ENCODE data around the gene SLC22A12.

The SLC22A12 gene

DNA sequence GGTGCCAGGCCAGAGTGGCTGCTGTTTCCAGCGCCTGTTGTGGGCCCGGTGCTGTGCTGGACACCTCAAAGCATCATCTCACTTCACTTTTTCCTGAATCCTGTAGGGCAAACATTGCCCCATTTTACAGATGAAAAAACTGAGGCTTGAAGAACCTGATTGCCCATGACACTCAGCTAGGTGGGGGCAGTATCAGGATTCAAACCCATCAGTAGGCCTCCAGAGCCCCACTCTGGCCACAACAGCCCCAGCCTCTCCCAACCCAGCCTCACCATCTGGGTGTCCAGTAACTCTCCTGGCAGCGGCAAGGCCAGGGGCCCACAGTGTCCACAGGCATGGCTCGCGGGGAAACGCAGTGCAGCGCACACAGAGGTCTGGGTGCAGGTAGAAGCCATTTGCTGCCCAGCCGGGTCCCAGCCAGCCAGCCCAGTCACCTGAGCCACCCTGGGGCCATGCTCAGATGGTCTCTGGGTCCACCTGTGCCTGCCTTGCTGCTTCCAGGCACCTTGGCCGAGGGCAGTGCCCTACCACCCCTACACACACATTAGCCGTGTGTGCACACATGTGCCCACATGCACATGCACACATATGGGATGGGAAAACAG, 11.5 kb downstream of the SLC22A12 start:
- no peak overlapping the region for H3K27ac Mint-ChIP-seq
- no peak overlapping the region for H3K4me3 Mint-ChIP-seq
- no peaks in the 10 kb centered on the region for H3K36me3 Mint-ChIP-seq
- no peaks in the 10 kb centered on the region for H3K4me1 Mint-ChIP-seq (ENCODE audit: low read depth)
- no peaks in the 10 kb centered on the region for H3K9me3 Mint-ChIP-seq (ENCODE audit: low read depth)
- H3K27me3 Mint-ChIP-seq: no peaks in the 10 kb centered on the region

DNA sequence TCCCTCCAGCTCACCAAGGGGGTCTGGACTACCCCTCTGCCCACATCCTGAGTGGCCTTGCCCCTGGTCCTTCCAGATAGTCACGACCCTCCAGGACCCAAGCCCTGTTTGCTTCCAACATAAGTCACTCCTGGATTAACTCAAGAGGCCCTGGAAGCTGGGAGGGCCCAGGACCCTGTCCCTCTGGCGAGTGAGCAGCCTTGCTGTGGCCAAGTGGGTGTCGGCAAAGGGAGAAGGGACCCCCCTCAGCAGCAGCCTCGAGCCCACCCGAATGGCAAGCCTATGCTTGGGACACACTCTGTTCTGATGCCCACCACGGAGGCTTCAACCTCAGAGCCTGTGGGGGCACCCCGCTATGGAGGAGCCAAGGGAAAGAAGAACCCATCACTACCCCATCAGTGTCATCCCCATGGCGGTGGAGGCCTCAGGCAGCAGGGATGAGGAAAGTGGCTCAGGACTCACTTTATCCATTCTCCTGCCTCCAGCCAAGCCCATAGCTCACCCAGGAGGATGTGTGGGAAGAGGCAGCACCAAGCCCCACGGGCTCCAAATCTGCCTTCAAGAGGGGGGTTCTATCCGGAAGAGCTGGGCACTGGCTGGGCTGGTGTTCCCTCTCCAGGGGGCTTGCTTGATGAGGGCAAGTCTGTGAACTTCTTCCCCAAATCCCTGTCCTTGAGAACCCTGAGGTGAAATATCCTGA, 12.5 kb downstream of the SLC22A12 start:
- H3K36me3 Mint-ChIP-seq: no peaks in the 10 kb centered on the region
- H3K9me3 Mint-ChIP-seq (ENCODE audit: low read depth): no peaks in the 10 kb centered on the region
- H3K27me3 Mint-ChIP-seq: no peaks in the 10 kb centered on the region
- H3K4me1 Mint-ChIP-seq (ENCODE audit: low read depth): no peaks in the 10 kb centered on the region
- no peak overlapping the region for H3K27ac Mint-ChIP-seq
- no peak overlapping the region for H3K4me3 Mint-ChIP-seq

DNA sequence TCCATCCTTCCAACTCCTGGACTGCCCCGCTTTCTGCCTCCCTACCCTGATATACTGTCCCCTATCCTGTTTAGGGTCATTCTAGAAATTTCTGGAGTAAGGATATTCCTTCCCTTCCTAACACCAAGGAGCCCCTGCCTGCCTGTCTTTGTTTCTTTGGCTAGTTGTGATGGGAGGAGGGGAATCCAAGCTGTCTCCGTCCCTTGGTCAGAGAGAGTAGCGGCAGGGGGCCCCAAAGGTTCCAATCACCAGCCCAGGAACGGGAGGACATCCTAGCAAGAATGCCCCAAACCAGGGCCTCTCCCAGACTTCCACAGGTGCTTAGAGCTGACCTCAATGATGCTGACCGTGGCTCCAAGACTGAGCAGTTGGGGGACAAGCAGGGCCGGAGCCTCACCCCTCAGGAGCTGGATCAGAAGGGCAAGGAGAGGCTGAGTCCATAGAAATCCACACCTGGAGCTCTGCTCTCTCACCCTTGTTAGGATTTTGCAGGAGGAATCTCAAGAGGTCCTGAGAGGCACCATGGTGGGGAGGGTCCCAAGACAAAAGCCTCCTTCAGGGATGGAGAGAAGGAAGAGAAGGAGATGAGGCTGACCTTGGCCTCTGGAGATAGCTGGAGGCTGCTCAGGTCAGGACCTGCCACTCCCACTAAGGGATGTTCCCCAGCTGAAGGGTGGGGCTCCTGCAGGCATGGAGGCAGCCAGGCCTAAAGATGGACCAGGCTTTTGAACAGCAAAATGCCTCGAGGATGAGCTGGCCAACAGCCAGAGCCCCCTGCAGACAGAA, 13.6 kb downstream of the SLC22A12 start:
- no peaks in the 10 kb centered on the region for H3K9me3 Mint-ChIP-seq (ENCODE audit: low read depth)
- H3K4me1 Mint-ChIP-seq (ENCODE audit: low read depth): no peaks in the 10 kb centered on the region
- no peaks in the 10 kb centered on the region for H3K36me3 Mint-ChIP-seq
- no peak overlapping the region for H3K27ac Mint-ChIP-seq
- H3K27me3 Mint-ChIP-seq: no peaks in the 10 kb centered on the region
- H3K4me3 Mint-ChIP-seq: no peak overlapping the region

DNA sequence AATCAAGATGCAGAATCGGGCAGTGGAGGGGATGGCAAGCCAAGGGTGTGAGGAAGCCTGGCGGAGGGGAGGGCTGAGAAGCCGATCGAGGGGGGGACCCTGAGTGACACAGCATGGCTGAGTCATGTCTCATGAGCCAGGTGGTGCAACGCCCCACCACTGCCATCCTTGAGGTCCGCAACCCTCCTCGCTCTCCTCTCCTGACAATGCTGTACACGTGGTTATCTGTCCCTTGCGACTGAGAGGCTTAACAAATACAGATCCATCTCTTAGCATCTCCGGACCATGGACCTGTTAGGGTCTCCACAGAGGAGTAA, 14.2 kb downstream of the SLC22A12 start:
- Mint-ChIP-seq H3K27me3 (no peaks in the 10 kb centered on the region), H3K36me3 (no peaks in the 10 kb centered on the region), H3K4me1 (ENCODE audit: low read depth) (no peaks in the 10 kb centered on the region), H3K4me3 (no peak overlapping the region), H3K9me3 (ENCODE audit: low read depth) (no peaks in the 10 kb centered on the region), H3K27ac (no peak overlapping the region)

DNA sequence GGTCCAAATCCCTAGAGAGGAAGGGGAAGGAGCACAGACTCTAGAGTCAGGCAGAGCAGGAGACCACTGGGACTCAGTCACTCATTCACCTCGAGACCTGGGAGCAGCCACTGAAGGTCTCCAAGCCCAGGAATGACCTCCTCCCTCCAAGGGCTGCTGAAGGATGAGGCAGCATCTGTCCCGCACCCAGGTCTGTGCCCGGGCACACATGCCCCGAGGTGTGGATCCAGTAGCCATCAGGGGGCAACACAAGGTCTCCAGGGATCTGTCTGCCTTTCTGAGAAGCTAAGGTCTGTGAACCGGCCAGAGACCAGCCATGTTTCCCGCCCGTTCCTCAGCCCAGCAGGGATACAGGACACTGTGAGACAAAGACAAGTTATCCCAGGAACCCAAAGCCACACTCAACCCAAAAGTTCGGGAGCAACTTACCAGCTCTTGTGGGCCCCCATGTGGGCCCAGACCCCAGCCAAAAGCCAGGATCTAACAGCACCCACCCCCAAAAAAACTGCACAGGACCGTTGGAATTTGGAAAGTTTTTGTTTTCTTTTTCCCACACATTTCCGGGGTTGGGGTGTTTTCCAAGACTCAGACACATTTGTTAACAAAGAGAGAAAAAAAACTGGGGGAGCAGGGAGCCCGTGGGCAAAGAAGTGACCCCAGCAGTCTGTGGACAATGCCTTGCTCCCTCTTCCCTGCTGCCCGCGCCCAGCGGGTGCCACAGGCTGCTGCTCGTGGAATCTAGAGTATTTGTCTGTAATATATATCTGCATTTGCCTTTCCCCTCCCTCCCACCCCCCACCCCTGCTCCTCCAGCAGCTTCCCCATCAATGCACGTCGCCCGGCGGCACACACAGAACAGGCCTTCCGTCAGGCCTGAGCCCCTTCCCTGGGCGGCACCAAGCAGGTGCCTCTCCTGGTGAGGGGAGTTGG, 14.9 kb downstream of the SLC22A12 start:
- H3K4me1 Mint-ChIP-seq (ENCODE audit: low read depth): no peaks in the 10 kb centered on the region
- H3K27me3 Mint-ChIP-seq: no peaks in the 10 kb centered on the region
- H3K9me3 Mint-ChIP-seq (ENCODE audit: low read depth): no peaks in the 10 kb centered on the region
- H3K36me3 Mint-ChIP-seq: no peaks in the 10 kb centered on the region
- no peak overlapping the region for H3K4me3 Mint-ChIP-seq
- H3K27ac Mint-ChIP-seq: no peak overlapping the region

DNA sequence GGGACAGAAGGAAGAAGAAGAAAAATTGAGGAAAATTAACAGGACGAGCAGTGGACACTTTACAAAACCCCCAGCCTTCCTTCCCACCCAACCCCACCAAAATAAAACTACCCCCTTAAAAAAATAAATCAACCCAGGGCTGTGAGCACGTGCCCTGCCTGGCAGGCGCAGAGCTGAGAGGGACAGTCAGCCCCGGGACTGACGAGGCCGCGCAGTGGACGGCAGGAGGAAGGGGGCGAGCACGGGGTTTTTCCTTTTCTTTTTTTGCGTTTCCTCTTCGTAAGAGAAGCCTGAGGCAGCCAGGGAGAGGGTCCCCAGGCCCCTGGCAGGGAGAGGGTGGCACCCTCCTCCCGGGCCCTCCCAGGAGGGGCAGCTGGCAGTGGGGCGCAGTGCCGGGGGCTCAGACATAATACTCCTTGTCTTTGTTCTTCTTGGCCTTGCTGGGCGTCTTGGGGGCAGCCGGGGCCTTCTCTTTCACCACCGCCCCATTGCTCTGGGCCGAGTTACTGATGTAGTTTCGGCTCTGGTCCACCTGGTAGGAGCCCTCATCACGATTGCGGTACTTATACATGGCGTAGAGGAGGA, 15.9 kb downstream of the SLC22A12 start:
- Mint-ChIP-seq H3K27ac (no peak overlapping the region), H3K4me3 (no peak overlapping the region)

DNA sequence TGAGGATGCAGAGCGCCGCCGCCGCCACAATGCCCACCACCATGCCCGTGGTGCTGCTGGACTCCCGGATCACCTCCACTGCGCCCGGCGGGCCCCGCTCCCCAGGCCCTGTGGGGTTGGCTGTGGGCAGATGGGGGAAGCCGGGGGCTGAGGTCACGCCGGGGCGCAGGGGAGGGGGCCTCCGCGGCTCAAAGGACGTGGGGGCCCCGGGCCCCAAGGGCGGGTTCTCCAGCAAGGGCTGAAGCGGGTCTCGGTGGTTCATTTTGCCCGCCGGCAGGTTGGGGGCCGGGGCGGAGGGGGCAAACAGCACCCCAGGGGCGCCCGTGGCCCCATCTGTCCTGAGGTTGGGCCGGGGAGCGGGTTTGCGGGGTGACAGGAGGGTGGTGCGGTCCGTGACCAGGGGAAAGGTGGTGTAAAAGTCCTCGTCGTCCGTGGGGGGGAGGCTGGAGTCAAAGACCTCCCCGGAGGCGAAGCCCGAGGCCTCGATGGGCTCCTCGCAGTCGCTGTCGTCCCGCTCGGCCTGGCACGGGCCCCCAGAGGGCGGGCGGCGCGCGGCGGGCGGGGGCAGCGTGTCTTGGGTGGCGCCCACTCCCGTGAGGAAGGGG, 16.5 kb downstream of the SLC22A12 start:
- Mint-ChIP-seq H3K4me1 (ENCODE audit: low read depth) (peaks cover 12% of the 10 kb centered on the region), H3K27ac (no peak overlapping the region), H3K36me3 (no peaks in the 10 kb centered on the region), H3K9me3 (ENCODE audit: low read depth) (no peaks in the 10 kb centered on the region), H3K4me3 (no peak overlapping the region), H3K27me3 (no peaks in the 10 kb centered on the region)

More for the DNA sequence above, 15.9 kb downstream of the SLC22A12 start:
- no peaks in the 10 kb centered on the region for H3K9me3 Mint-ChIP-seq (ENCODE audit: low read depth)
- peaks cover 6% of the 10 kb centered on the region for H3K4me1 Mint-ChIP-seq (ENCODE audit: low read depth)
- no peaks in the 10 kb centered on the region for H3K36me3 Mint-ChIP-seq
- H3K27me3 Mint-ChIP-seq: no peaks in the 10 kb centered on the region

DNA sequence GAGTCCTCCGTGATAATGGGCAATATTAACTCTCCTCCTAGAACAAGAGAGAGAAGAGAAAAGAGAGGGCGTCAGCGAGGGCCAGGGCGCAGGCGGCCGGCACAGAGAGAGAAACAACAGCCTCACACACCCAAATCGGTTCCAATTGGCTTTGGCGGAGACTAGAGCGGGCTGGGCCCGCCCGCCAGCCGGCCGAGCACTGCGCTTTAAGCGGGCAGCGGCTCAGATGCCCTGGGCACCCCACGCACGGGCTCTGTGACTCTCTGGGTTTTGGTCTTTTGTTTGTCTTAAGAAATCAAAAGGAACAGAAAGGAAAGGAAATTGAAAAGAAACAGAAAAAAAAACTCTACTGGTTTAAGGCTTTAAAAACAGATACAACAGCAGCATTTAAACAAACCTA, 17.0 kb downstream of the SLC22A12 start:
- Mint-ChIP-seq H3K27ac (no peak overlapping the region), H3K4me1 (ENCODE audit: low read depth) (peaks cover 13% of the 10 kb centered on the region), H3K36me3 (no peaks in the 10 kb centered on the region), H3K27me3 (no peaks in the 10 kb centered on the region), H3K4me3 (no peak overlapping the region), H3K9me3 (ENCODE audit: low read depth) (no peaks in the 10 kb centered on the region)

DNA sequence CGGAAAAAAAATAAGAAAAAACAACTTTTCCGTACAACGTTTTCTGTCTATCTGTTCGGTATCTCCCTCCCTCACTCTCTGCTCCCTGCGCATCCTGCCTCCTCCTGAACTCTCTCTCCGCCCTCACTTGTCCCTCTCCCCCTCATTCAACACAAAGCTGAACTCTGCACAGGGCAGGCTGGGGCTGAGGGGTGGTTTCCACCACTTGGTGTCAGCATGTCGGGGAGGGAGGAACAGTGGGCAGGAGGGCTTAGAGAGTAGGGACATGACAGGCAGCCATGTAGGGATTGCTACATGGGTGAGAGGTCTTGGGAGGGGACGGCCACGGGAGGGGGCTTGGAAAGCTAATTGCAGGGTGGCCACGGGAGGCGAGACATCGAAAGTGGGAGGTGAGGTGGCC, 17.6 kb downstream of the SLC22A12 start:
- Mint-ChIP-seq H3K27ac (no peak overlapping the region), H3K4me1 (ENCODE audit: low read depth) (peaks cover 13% of the 10 kb centered on the region), H3K36me3 (no peaks in the 10 kb centered on the region), H3K4me3 (no peak overlapping the region), H3K9me3 (ENCODE audit: low read depth) (no peaks in the 10 kb centered on the region), H3K27me3 (no peaks in the 10 kb centered on the region)

DNA sequence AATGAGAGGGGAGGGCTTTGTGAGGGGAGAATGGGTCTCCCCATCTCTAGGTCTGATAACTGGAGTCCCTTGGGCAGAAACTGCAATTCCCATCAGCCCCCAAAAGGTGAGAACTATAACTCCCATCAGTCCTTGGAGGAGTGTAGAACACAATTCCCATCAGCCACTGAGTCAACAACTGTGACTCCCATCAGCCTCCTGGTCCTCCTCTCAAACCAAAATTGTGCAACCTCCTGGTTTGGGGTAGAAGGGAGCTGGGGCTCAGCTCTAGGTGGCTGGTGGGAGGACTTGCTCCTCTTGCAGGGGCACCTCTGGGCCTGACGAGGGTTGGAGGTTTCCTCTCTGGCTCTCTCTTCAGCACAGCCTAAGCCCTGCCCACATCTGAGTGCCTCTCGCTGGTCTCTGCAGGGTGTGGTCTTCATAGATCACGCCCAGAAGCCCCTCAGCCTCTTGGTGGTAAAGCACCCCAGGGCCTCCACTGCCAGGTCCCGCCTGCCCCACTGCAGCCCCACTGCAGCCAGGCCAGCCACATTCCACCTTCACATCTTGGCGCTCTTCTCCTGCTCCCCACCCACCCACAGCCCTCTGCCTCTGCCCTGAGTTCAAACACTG, 18.5 kb downstream of the SLC22A12 start:
- no peaks in the 10 kb centered on the region for H3K36me3 Mint-ChIP-seq
- no peaks in the 10 kb centered on the region for H3K27me3 Mint-ChIP-seq
- no peaks in the 10 kb centered on the region for H3K9me3 Mint-ChIP-seq (ENCODE audit: low read depth)
- peaks cover 13% of the 10 kb centered on the region for H3K4me1 Mint-ChIP-seq (ENCODE audit: low read depth)
- no peak overlapping the region for H3K4me3 Mint-ChIP-seq
- H3K27ac Mint-ChIP-seq: no peak overlapping the region

DNA sequence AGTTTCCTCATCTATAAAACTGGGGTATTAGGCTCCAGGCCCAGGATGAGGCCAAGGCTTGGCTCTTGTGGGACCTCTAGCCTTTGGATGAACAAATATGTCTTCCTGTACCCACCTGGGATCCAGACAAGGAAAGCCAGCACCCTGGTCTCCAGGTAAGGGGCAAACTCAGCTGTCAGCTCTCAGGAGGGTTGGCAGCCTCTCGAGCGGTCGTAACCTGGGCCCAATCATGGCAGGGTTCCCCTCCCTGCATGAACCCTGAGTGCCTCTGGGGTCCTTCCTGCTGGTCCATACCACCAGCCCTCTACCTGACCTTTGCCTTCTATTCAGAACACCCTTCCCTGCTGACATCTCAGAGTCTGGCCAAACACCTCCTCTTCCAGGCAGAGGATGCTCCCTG, 19.6 kb downstream of the SLC22A12 start:
- Mint-ChIP-seq H3K27ac (no peak overlapping the region), H3K4me1 (ENCODE audit: low read depth) (peaks cover 13% of the 10 kb centered on the region), H3K9me3 (ENCODE audit: low read depth) (no peaks in the 10 kb centered on the region), H3K36me3 (no peaks in the 10 kb centered on the region), H3K27me3 (no peaks in the 10 kb centered on the region), H3K4me3 (no peak overlapping the region)

DNA sequence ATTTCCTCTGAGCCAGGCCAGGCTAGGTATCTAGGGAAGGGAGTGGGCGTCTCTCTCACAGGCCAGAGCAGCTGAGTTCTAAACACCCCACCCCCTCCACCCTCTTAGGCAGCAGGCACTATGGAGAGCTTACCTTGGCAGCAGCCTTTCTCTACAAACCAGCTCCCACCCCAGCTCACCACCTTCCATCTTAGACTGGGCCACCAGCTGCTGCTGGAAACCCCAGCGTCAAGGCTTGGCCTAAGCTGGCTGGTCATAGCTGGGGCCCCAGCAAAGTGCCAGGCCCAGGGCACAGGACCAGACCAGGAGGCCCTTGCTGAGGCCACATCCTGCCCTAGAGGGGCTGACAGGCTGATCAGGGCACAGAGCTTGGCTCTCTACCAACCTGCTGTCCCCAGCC, 20.2 kb downstream of the SLC22A12 start:
- Mint-ChIP-seq H3K4me1 (ENCODE audit: low read depth) (peaks cover 13% of the 10 kb centered on the region), H3K36me3 (no peaks in the 10 kb centered on the region), H3K9me3 (ENCODE audit: low read depth) (no peaks in the 10 kb centered on the region), H3K27me3 (no peaks in the 10 kb centered on the region), H3K27ac (no peak overlapping the region), H3K4me3 (no peak overlapping the region)

DNA sequence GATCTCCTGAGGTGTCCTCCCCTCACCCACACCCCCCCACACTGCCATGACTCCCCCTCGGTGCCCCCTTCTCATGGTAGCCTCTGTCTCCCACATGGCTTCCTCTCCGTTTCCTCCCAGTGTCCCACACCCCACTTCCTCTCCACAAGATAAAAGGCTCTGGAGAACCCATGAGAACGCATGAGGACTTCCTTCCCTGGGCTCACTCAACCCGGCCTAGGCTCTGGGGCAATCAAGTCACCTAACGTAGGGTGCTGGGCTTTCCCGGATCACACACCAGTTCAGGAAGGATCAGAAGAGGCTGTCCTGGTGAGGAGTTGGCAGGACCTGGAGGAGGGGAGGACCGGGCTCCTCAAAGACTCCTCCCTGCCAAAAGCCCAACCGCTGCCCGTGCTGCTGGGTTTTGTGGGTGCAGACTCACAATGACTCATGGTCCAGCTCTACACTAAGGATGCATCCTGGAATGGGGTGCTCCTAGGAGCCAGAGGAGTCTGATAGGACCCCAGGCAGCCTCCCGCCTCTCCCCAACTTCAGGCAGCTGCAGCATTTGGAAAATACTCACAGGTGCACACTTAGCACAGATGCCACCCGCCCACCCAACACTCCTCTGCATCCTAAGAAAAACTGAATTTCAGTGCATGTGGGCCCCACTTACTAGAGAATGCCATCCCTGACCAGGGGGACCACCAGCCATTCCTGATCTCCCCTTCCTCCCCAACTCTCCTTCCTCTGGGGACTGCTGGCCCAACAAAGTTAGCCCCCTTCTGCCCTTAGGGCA, 21.0 kb downstream of the SLC22A12 start:
- Mint-ChIP-seq H3K4me1 (ENCODE audit: low read depth) (peaks cover 13% of the 10 kb centered on the region), H3K27ac (no peak overlapping the region), H3K4me3 (no peak overlapping the region), H3K9me3 (ENCODE audit: low read depth) (no peaks in the 10 kb centered on the region), H3K36me3 (no peaks in the 10 kb centered on the region), H3K27me3 (no peaks in the 10 kb centered on the region)

Data from activated naive CD8-positive, alpha-beta T cell (primary cell).